Naive B cell (primary cell): ENCODE measurements around the gene ETS1. TPM values are rescaled to one million over a fixed set of nuclear protein-coding genes. Genes with fewer than 3 reads are reported as not detected.

ENCODE experiments used
- ATAC-seq, 2 donors: fragments of 150-1000 bp; cut with Tn5 transposase; 2 replicates each; pipeline ENCODE4 v1.10.0; 2021; ENCODE audit warnings: low read depth in 2 of 2, mild to moderate bottlenecking in 2 of 2, moderate library complexity in 2 of 2
- DNase-seq: peaks from one replicate; pipeline ENCODE4 v3.0.0; 2022
- H3K27ac Mint-ChIP-seq, 6 donors: one replicate each; pipeline ENCODE4 v1.8.0; 2020 to 2022; ENCODE audit warnings: mild to moderate bottlenecking in 6 of 6, mixed read lengths in 6 of 6, moderate library complexity in 5 of 6, inconsistent platforms in 2 of 6
- H3K27me3 Mint-ChIP-seq, 3 donors: one replicate each; pipeline ENCODE4 v1.8.0; 2021 to 2022; ENCODE audit warnings: mixed read lengths in 3 of 3, mild to moderate bottlenecking in 1 of 3
- H3K36me3 Mint-ChIP-seq, 2 donors: one replicate each; pipeline ENCODE4 v1.8.0; 2020 to 2022; ENCODE audit warnings: mixed read lengths in 2 of 2, inconsistent platforms in 1 of 2, mild to moderate bottlenecking in 1 of 2
- H3K4me1 Mint-ChIP-seq, 3 donors: one replicate each; pipeline ENCODE4 v1.8.0; 2020 to 2022; ENCODE audit warnings: mixed read lengths in 3 of 3, inconsistent platforms in 1 of 3, mild to moderate bottlenecking in 1 of 3, moderate library complexity in 1 of 3
- H3K4me3 Mint-ChIP-seq, 8 donors: one replicate each; pipeline ENCODE4 v1.8.0; 2020 to 2022; ENCODE audit warnings: mild to moderate bottlenecking in 8 of 8, mixed read lengths in 8 of 8, moderate library complexity in 8 of 8, inconsistent platforms in 2 of 8
- H3K9me3 Mint-ChIP-seq, 7 donors: one replicate each; pipeline ENCODE4 v1.8.0; 2020 to 2022; ENCODE audit warnings: mixed read lengths in 7 of 7, mild to moderate bottlenecking in 5 of 7, inconsistent platforms in 2 of 7, moderate library complexity in 1 of 7
- polyA plus RNA-seq, 6 donors: library from polyadenylated mRNA; unstranded; fragments of 300-500 nt; fragmentation: Illumina TruSeq; gene quantifications; one replicate each; pipeline ENCODE4 v1.2.3, GENCODE V29; 2021; ENCODE audit warnings: low read depth in 6 of 6

Gene ETS1
- polyA plus RNA-seq, 6 donors from 2014 or later: 205 to 278 (median 247) TPM

GRCh38 chr11:128582496-128583366, 4.6 kb downstream of the ETS1 start:
- Mint-ChIP-seq H3K27ac (peak overlapping the region in 1 of 6 donors; percentile 75), H3K9me3 (no peaks in the 10 kb centered on the region), H3K36me3 (no peaks in the 10 kb centered on the region), H3K27me3 (no peaks in the 10 kb centered on the region), H3K4me1 (peaks cover 37 to 45% (median 41%) of the 10 kb centered on the region in 3 donors), H3K4me3 (peak overlapping the region in 3 of 8 donors; percentile 33 to 77 (median 33))
- ATAC-seq: no peak
- no peak for DNase-seq

GRCh38 chr11:128581561-128582272, 5.6 kb downstream of the ETS1 start:
- no peaks in the 10 kb centered on the region for H3K9me3 Mint-ChIP-seq
- H3K4me3 Mint-ChIP-seq: no peak overlapping the region
- peaks cover 39 to 45% (median 40%) of the 10 kb centered on the region in 3 donors for H3K4me1 Mint-ChIP-seq
- peak overlapping the region in 2 of 6 donors; percentile 12 to 18 for H3K27ac Mint-ChIP-seq
- H3K27me3 Mint-ChIP-seq: no peaks in the 10 kb centered on the region
- ATAC-seq (no peak), DNase-seq (no peak)
- H3K36me3 Mint-ChIP-seq: no peaks in the 10 kb centered on the region

- DNase-seq: no peak
- no peak overlapping the region for H3K4me3 Mint-ChIP-seq
- no peaks in the 10 kb centered on the region for H3K36me3 Mint-ChIP-seq
- H3K4me1 Mint-ChIP-seq: peaks cover 34 to 47% (median 39%) of the 10 kb centered on the region in 3 donors
- H3K27ac Mint-ChIP-seq: peak overlapping the region in 3 of 6 donors; percentile 3 to 56 (median 53)
- ATAC-seq: no peak
- H3K27me3 Mint-ChIP-seq: no peaks in the 10 kb centered on the region
- no peaks in the 10 kb centered on the region for H3K9me3 Mint-ChIP-seq
These were observed 6.7 kb downstream of the ETS1 start for GRCh38 chr11:128580612-128581011.

- no peaks in the 10 kb centered on the region for H3K27me3 Mint-ChIP-seq
- peaks cover 0 to 3% of the 10 kb centered on the region in 2 donors for H3K36me3 Mint-ChIP-seq
- peak overlapping the region in 2 of 6 donors; percentile 3 to 53 for H3K27ac Mint-ChIP-seq
- DNase-seq: no peak
- peaks cover 0 to 1% (median under 1%) of the 10 kb centered on the region in 7 donors for H3K9me3 Mint-ChIP-seq
- ATAC-seq: peak; percentile 36 to 40
- peaks cover 37 to 49% (median 45%) of the 10 kb centered on the region in 3 donors for H3K4me1 Mint-ChIP-seq
- H3K4me3 Mint-ChIP-seq: no peak overlapping the region
These were observed 7.4 kb downstream of the ETS1 start for GRCh38 chr11:128579798-128580504.

GRCh38 chr11:128576555-128576954, 10.8 kb downstream of the ETS1 start:
- Mint-ChIP-seq H3K36me3 (peaks cover 5 to 9% of the 10 kb centered on the region in 2 donors), H3K4me3 (peak overlapping the region in 2 of 8 donors; percentile 49 to 53), H3K9me3 (peaks cover 0 to 17% (median 8%) of the 10 kb centered on the region in 7 donors), H3K4me1 (peaks cover 30 to 44% (median 36%) of the 10 kb centered on the region in 3 donors), H3K27ac (peak overlapping the region in 1 of 6 donors; percentile 70), H3K27me3 (no peaks in the 10 kb centered on the region)
- ATAC-seq (no peak), DNase-seq (no peak)

GRCh38 chr11:128575961-128576350, 11.4 kb downstream of the ETS1 start:
- DNase-seq: no peak
- peaks cover 30 to 49% (median 36%) of the 10 kb centered on the region in 3 donors for H3K4me1 Mint-ChIP-seq
- ATAC-seq: peak in 1 of 2 donors; percentile 35
- peak overlapping the region in 6 of 8 donors; percentile 3 to 83 (median 48) for H3K4me3 Mint-ChIP-seq
- peaks cover 5 to 9% of the 10 kb centered on the region in 2 donors for H3K36me3 Mint-ChIP-seq
- peak overlapping the region in 3 of 6 donors; percentile 8 to 77 (median 17) for H3K27ac Mint-ChIP-seq
- no peaks in the 10 kb centered on the region for H3K27me3 Mint-ChIP-seq
- peaks cover 0 to 17% (median 8%) of the 10 kb centered on the region in 7 donors for H3K9me3 Mint-ChIP-seq

GRCh38 chr11:128575174-128575960, 12.0 kb downstream of the ETS1 start:
- ATAC-seq (peak in 1 of 2 donors; percentile 33), DNase-seq (no peak)
- H3K4me3 Mint-ChIP-seq: peak overlapping the region in 7 of 8 donors; percentile 25 to 83 (median 48)
- H3K9me3 Mint-ChIP-seq: peaks cover 0 to 17% (median 8%) of the 10 kb centered on the region in 7 donors
- H3K27me3 Mint-ChIP-seq: no peaks in the 10 kb centered on the region
- H3K4me1 Mint-ChIP-seq: peaks cover 26 to 53% (median 34%) of the 10 kb centered on the region in 3 donors
- H3K27ac Mint-ChIP-seq: peak overlapping the region in 3 of 6 donors; percentile 17 to 82 (median 77)
- H3K36me3 Mint-ChIP-seq: peaks cover 5 to 9% of the 10 kb centered on the region in 2 donors

DNA sequence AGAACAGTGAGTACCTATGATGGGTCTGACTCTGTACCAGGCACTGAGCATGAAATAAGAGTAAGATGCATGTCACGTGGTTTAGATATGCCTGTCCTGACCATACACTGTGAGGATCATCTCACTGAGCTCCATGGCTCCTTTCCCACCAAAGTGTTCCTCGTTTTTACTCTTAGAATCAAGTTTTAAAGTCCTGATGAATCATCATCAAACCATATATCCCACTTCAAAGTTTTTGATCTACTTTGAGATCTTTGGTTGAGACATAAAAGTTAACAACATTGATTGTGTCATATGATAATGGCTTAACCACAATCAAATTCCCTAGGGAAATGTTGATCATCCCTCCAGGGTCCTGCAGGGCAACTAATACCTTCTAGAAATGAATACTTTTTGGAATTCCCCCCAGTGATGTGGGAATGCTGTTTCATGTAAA, 12.8 kb downstream of the ETS1 start:
- H3K36me3 Mint-ChIP-seq: peaks cover 5 to 9% of the 10 kb centered on the region in 2 donors
- no peaks in the 10 kb centered on the region for H3K27me3 Mint-ChIP-seq
- peak overlapping the region in 3 of 6 donors; percentile 29 to 82 (median 77) for H3K27ac Mint-ChIP-seq
- ATAC-seq (no peak), DNase-seq (no peak)
- peak overlapping the region in 1 of 8 donors; percentile 49 for H3K4me3 Mint-ChIP-seq
- H3K4me1 Mint-ChIP-seq: peaks cover 18 to 56% (median 27%) of the 10 kb centered on the region in 3 donors
- peaks cover 0 to 17% (median 8%) of the 10 kb centered on the region in 7 donors for H3K9me3 Mint-ChIP-seq

GRCh38 chr11:128573638-128574037, 13.7 kb downstream of the ETS1 start:
- peak overlapping the region in 2 of 6 donors; percentile 71 to 87 for H3K27ac Mint-ChIP-seq
- peak overlapping the region in 1 of 8 donors; percentile 78 for H3K4me3 Mint-ChIP-seq
- H3K9me3 Mint-ChIP-seq: peaks cover 0 to 17% (median 8%) of the 10 kb centered on the region in 7 donors
- DNase-seq: no peak
- peaks cover 20 to 53% (median 30%) of the 10 kb centered on the region in 3 donors for H3K4me1 Mint-ChIP-seq
- ATAC-seq: no peak
- no peaks in the 10 kb centered on the region for H3K27me3 Mint-ChIP-seq
- peaks cover 5 to 9% of the 10 kb centered on the region in 2 donors for H3K36me3 Mint-ChIP-seq

DNA sequence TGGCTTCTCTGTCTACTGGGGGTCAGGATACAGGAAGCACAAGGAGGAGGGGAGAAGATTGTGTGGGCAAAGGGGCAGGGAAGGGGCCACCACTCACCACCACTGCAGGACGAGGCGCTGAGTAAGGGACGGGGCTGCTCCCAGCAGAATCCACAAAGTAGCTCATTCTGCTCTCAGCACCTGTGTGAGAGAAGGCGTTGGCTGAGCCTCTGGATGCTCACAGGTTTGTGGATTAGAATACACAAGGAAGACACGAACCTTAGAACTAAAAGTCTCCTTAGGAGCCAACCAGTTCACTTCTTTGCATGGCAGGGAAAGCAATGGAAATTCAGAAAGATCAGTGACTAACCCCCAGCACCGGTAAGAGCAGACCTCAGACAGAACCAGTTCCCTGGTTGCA, 14.4 kb downstream of the ETS1 start:
- Mint-ChIP-seq H3K4me3 (peak overlapping the region in 1 of 8 donors; percentile 78), H3K4me1 (peaks cover 23 to 60% (median 37%) of the 10 kb centered on the region in 3 donors), H3K27me3 (no peaks in the 10 kb centered on the region), H3K36me3 (peaks cover 5 to 9% of the 10 kb centered on the region in 2 donors), H3K27ac (peak overlapping the region in 2 of 6 donors; percentile 21 to 59), H3K9me3 (peaks cover 0 to 17% (median 8%) of the 10 kb centered on the region in 7 donors)
- DNase-seq (no peak), ATAC-seq (no peak)

DNA sequence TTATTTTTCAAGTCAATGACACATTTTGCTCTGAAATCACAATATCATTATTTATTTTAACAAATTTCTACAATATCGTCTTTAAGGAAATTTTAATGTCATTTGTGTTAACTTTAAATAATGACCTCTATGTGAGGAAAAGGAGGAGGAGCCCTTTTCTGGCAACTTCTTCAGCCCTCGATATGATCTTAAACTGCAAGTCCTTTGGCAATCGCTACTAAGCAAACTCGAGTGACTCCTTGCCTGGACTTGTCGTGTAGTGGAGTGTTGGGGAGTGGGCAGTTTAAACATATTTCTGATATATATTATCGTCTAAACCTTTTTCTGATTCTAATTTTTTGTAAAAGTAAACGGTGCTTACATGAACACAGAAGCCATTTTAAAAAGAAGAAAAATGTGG, 16.7 kb downstream of the ETS1 start:
- peaks cover 0 to 17% (median 8%) of the 10 kb centered on the region in 7 donors for H3K9me3 Mint-ChIP-seq
- DNase-seq (no peak), ATAC-seq (no peak)
- no peak overlapping the region for H3K27ac Mint-ChIP-seq
- peak overlapping the region in 3 of 8 donors; percentile 37 to 60 (median 59) for H3K4me3 Mint-ChIP-seq
- peaks cover 5 to 9% of the 10 kb centered on the region in 2 donors for H3K36me3 Mint-ChIP-seq
- no peaks in the 10 kb centered on the region for H3K27me3 Mint-ChIP-seq
- peaks cover 32 to 65% (median 42%) of the 10 kb centered on the region in 3 donors for H3K4me1 Mint-ChIP-seq

DNA sequence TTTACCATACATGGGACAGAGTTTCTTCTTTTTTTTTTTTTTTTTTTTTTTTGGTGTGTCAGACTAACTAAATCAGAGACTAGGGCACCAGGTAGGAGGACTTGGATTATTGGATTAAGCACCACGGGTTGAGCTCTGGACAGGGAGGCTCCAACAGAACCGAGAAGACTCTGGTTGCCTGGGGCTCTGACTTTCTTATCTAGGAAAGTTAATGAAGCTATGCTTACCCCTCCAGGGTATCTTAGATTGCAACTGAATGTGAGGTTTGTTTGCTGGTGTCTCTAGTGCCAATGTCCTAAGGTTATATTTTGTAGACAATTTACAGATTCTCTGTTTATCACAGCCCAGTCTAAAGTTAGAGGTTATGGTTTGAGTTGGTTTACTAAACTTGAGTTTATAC, 18.1 kb downstream of the ETS1 start:
- peaks cover 29 to 63% (median 35%) of the 10 kb centered on the region in 3 donors for H3K4me1 Mint-ChIP-seq
- no peak for ATAC-seq
- H3K27me3 Mint-ChIP-seq: no peaks in the 10 kb centered on the region
- peak overlapping the region in 1 of 8 donors; percentile 20 for H3K4me3 Mint-ChIP-seq
- H3K27ac Mint-ChIP-seq: peak overlapping the region in 2 of 6 donors; percentile 53 to 59
- H3K36me3 Mint-ChIP-seq: peaks cover 0 to 5% of the 10 kb centered on the region in 2 donors
- no peak for DNase-seq
- H3K9me3 Mint-ChIP-seq: peaks cover 0 to 12% (median 5%) of the 10 kb centered on the region in 7 donors
